Ishikawa (cell line): Measurements from ENCODE around the gene C10orf53.

Source experiments
- CEBPB ChIP-seq: IDR thresholded peaks from 2 replicates; pipeline ENCODE4 v1.6.1; 2012
- CREB1 ChIP-seq: IDR thresholded peaks from 2 replicates; pipeline ENCODE4 v1.6.1; 2012; ENCODE audit warnings: low read depth
- EGR1 ChIP-seq: IDR thresholded peaks from 2 replicates; pipeline ENCODE4 v1.6.1; 2012
- EP300 ChIP-seq: IDR thresholded peaks from 2 replicates; pipeline ENCODE4 v1.6.1; 2012; ENCODE audit warnings: borderline replicate concordance
- FOXM1 ChIP-seq: IDR thresholded peaks from 2 replicates; pipeline ENCODE4 v1.6.1; 2012; ENCODE audit warnings: low read depth, borderline replicate concordance
- MAX ChIP-seq: IDR thresholded peaks from 2 replicates; pipeline ENCODE4 v1.6.1; 2012
- NFIC ChIP-seq: IDR thresholded peaks from 2 replicates; pipeline ENCODE4 v1.6.1; 2012
- RAD21 ChIP-seq: IDR thresholded peaks from 2 replicates; pipeline ENCODE4 v1.6.1; 2012; ENCODE audit warnings: low read depth
- REST ChIP-seq: IDR thresholded peaks from 2 replicates; pipeline ENCODE4 v1.6.1; 2012; ENCODE audit warnings: low read depth, mild to moderate bottlenecking
- TAF1 ChIP-seq: IDR thresholded peaks from 2 replicates; pipeline ENCODE4 v1.6.1; 2012; ENCODE audit warnings: low read depth, mild to moderate bottlenecking
- TCF12 ChIP-seq: IDR thresholded peaks from 2 replicates; pipeline ENCODE4 v1.6.1; 2012; ENCODE audit warnings: low read depth
- TEAD4 ChIP-seq: IDR thresholded peaks from 2 replicates; pipeline ENCODE4 v1.6.1; 2012
- USF1 ChIP-seq: IDR thresholded peaks from 2 replicates; pipeline ENCODE4 v1.6.1; 2012
- YY1 ChIP-seq: IDR thresholded peaks from 2 replicates; pipeline ENCODE4 v1.6.1; 2012; ENCODE audit warnings: low read depth
- ZBTB7A ChIP-seq: IDR thresholded peaks from 2 replicates; pipeline ENCODE4 v1.6.1; 2012; ENCODE audit warnings: low read depth

Gene C10orf53

GRCh38 chr10:49650724-49651034, 28.8 kb upstream of the C10orf53 start:
- TF ChIP-seq CREB1 (no peak), MAX (no peak), FOXM1 (no peak)

- TF ChIP-seq NFIC (no peak), TEAD4 (no peak), CREB1 (no peak), USF1 (no peak)
These were observed 28.2 kb upstream of the C10orf53 start for GRCh38 chr10:49651039-49651835.

- no peak for TF ChIP-seq MAX
- TF ChIP-seq RAD21: no peak
- no peak for TF ChIP-seq REST
- TF ChIP-seq NFIC: no peak
- TF ChIP-seq CREB1: no peak
- TF ChIP-seq CEBPB: no peak
- no peak for TF ChIP-seq TAF1
- no peak for TF ChIP-seq EP300
- no peak for TF ChIP-seq FOXM1
- TF ChIP-seq TCF12: no peak
- TF ChIP-seq USF1: no peak
- no peak for TF ChIP-seq ZBTB7A
- TF ChIP-seq TEAD4: no peak
- no peak for TF ChIP-seq EGR1
These were observed 27.5 kb upstream of the C10orf53 start for GRCh38 chr10:49651917-49652316.

- TF ChIP-seq USF1 (no peak), YY1 (no peak), TAF1 (no peak), EP300 (no peak)
These were observed 26.8 kb upstream of the C10orf53 start for GRCh38 chr10:49652421-49653272.

- TF ChIP-seq FOXM1: no peak
- TF ChIP-seq TCF12: no peak
- TF ChIP-seq TAF1: no peak
- no peak for TF ChIP-seq USF1
- TF ChIP-seq EGR1: no peak
- TF ChIP-seq ZBTB7A: no peak
- TF ChIP-seq TEAD4: no peak
- no peak for TF ChIP-seq NFIC
- TF ChIP-seq MAX: no peak
- no peak for TF ChIP-seq REST
- TF ChIP-seq CREB1: no peak
- TF ChIP-seq YY1: no peak
- no peak for TF ChIP-seq CEBPB
- no peak for TF ChIP-seq EP300
- no peak for TF ChIP-seq RAD21
These were observed 26.1 kb upstream of the C10orf53 start for GRCh38 chr10:49653273-49653929.
